Measurements from ENCODE around the gene ITIH2. TPM values are rescaled to one million over a fixed set of nuclear protein-coding genes. Genes with fewer than 3 reads are reported as not detected.

ITIH2 gene
- total and polyA plus RNA-seq, 4 donors, result 261 to 1,345 (median 532) TPM

- peaks cover 17 to 63% (median 44%) of the 10 kb centered on the region in 4 donors for H3K36me3 ChIP-seq (ENCODE audit: control insufficient read depth in 4 of 4, insufficient read depth in 3 of 4, low read depth in 1 of 4, low read length in 3 of 4)
- no peak overlapping the region for H3K9ac ChIP-seq (ENCODE audit: low read depth in 1 of 2, low read length in 2 of 2)
- 89% methylated on average over 20 of the region's 20 CpGs for WGBS
- no peaks in the 10 kb centered on the region for H3K27me3 ChIP-seq (ENCODE audit: control insufficient read depth in 4 of 4, insufficient read depth in 4 of 4, low read length in 3 of 4)
- no peaks in the 10 kb centered on the region for H3K4me1 ChIP-seq (ENCODE audit: control insufficient read depth in 4 of 4, insufficient read depth in 4 of 4, low read length in 3 of 4)
- H3K9me3 ChIP-seq (ENCODE audit: control insufficient read depth in 4 of 4, low read length in 3 of 4), result no peaks in the 10 kb centered on the region
- no peak for DNase-seq (ENCODE audit: low spot score)
- H3K27ac ChIP-seq (ENCODE audit: low read depth in 1 of 2, low read length in 2 of 2), result no peak overlapping the region
- TF ChIP-seq JUND (IDR thresholded peaks at IDR 0.05) (no peak), TAF1 (conservative IDR thresholded peaks at IDR 0.05) (no peak), HNF4G (IDR thresholded peaks at IDR 0.05) (no peak), FOXA1 (IDR thresholded peaks at IDR 0.05) (no peak), GABPA (IDR thresholded peaks at IDR 0.05 in 1 of 2, conservative IDR thresholded peaks at IDR 0.05 in 1 of 2) (no peak), EGR1 (IDR thresholded peaks at IDR 0.05; ENCODE audit: low read depth in 2 of 2) (no peak), ZBTB33 (IDR thresholded peaks at IDR 0.05) (no peak), SP1 (IDR thresholded peaks at IDR 0.05) (no peak), HNF4A (conservative IDR thresholded peaks at IDR 0.05) (no peak), FOXA2 (IDR thresholded peaks at IDR 0.05) (no peak), YY1 (IDR thresholded peaks at IDR 0.05) (no peak), NR2F2 (IDR thresholded peaks at IDR 0.05) (no peak), RAD21 (IDR thresholded peaks at IDR 0.05) (no peak)
- TF ChIP-seq, protein P1, sequence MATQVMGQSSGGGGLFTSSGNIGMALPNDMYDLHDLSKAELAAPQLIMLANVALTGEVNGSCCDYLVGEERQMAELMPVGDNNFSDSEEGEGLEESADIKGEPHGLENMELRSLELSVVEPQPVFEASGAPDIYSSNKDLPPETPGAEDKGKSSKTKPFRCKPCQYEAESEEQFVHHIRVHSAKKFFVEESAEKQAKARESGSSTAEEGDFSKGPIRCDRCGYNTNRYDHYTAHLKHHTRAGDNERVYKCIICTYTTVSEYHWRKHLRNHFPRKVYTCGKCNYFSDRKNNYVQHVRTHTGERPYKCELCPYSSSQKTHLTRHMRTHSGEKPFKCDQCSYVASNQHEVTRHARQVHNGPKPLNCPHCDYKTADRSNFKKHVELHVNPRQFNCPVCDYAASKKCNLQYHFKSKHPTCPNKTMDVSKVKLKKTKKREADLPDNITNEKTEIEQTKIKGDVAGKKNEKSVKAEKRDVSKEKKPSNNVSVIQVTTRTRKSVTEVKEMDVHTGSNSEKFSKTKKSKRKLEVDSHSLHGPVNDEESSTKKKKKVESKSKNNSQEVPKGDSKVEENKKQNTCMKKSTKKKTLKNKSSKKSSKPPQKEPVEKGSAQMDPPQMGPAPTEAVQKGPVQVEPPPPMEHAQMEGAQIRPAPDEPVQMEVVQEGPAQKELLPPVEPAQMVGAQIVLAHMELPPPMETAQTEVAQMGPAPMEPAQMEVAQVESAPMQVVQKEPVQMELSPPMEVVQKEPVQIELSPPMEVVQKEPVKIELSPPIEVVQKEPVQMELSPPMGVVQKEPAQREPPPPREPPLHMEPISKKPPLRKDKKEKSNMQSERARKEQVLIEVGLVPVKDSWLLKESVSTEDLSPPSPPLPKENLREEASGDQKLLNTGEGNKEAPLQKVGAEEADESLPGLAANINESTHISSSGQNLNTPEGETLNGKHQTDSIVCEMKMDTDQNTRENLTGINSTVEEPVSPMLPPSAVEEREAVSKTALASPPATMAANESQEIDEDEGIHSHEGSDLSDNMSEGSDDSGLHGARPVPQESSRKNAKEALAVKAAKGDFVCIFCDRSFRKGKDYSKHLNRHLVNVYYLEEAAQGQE (IDR thresholded peaks at IDR 0.05), result no peak
- TF ChIP-seq, protein P2, sequence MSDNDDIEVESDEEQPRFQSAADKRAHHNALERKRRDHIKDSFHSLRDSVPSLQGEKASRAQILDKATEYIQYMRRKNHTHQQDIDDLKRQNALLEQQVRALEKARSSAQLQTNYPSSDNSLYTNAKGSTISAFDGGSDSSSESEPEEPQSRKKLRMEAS (IDR thresholded peaks at IDR 0.05), result no peak
- TF ChIP-seq, protein P3, sequence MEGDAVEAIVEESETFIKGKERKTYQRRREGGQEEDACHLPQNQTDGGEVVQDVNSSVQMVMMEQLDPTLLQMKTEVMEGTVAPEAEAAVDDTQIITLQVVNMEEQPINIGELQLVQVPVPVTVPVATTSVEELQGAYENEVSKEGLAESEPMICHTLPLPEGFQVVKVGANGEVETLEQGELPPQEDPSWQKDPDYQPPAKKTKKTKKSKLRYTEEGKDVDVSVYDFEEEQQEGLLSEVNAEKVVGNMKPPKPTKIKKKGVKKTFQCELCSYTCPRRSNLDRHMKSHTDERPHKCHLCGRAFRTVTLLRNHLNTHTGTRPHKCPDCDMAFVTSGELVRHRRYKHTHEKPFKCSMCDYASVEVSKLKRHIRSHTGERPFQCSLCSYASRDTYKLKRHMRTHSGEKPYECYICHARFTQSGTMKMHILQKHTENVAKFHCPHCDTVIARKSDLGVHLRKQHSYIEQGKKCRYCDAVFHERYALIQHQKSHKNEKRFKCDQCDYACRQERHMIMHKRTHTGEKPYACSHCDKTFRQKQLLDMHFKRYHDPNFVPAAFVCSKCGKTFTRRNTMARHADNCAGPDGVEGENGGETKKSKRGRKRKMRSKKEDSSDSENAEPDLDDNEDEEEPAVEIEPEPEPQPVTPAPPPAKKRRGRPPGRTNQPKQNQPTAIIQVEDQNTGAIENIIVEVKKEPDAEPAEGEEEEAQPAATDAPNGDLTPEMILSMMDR (IDR thresholded peaks at IDR 0.05; ENCODE audit: low read depth, low read length, missing input control), result no peak
- TF ChIP-seq, protein P4, sequence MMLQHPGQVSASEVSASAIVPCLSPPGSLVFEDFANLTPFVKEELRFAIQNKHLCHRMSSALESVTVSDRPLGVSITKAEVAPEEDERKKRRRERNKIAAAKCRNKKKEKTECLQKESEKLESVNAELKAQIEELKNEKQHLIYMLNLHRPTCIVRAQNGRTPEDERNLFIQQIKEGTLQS (IDR thresholded peaks at IDR 0.05), result no peak
- H3K4me3 ChIP-seq (ENCODE audit: low read depth in 1 of 3, low read length in 3 of 3), result no peak overlapping the region
These were observed 35.7 kb downstream of the ITIH2 start for GRCh38 chr10:7738536-7739407.

Measured in liver (tissue), 9 donors.